OCI-LY1 (cell line): Measurements from ENCODE around the gene OR1J1.

Source experiments
- H2AFZ ChIP-seq: fragments of 200-600 bp; sonication (generic), shearing (Covaris generic); 2 replicates; pipeline ENCODE4 v1.6.0; 2014; ENCODE audit warnings: antibody characterized with exemption, mild to moderate bottlenecking, low read length
- H3F3A ChIP-seq: fragments of 200-600 bp; sonication (generic), shearing (Covaris generic); 2 replicates; pipeline ENCODE4 v1.6.0; 2014; ENCODE audit warnings: mild to moderate bottlenecking, antibody characterized with exemption, low read length, moderate library complexity; ENCODE audit not compliant: insufficient read depth
- H3K27ac ChIP-seq: fragments of 200-600 bp; sonication (generic); 2 replicates; pipeline ENCODE4 v1.5.1; 2014; ENCODE audit warnings: low read length, mixed run types, mild to moderate bottlenecking, low read depth; ENCODE audit not compliant: poor library complexity, severe bottlenecking
- H3K27me3 ChIP-seq: fragments of 200-600 bp; sonication (generic); 2 replicates; pipeline ENCODE4 v1.6.0; 2014; ENCODE audit warnings: antibody characterized with exemption, mild to moderate bottlenecking, low read length, moderate library complexity; ENCODE audit not compliant: insufficient read depth
- H3K36me3 ChIP-seq: fragments of 200-600 bp; sonication (generic); 2 replicates; pipeline ENCODE4 v1.6.1; 2014; ENCODE audit warnings: mild to moderate bottlenecking, antibody characterized with exemption, low read length, moderate library complexity, mixed read lengths; ENCODE audit not compliant: insufficient read depth
- H3K4me1 ChIP-seq: fragments of 200-600 bp; sonication (generic); 2 replicates; pipeline ENCODE4 v1.5.1; 2014; ENCODE audit warnings: mild to moderate bottlenecking, low read length, moderate library complexity; ENCODE audit not compliant: insufficient read depth, severe bottlenecking
- H3K4me2 ChIP-seq: fragments of 200-600 bp; sonication (generic), shearing (Covaris generic); 2 replicates; pipeline ENCODE4 v1.6.1; 2014; ENCODE audit warnings: low read length
- H3K4me3 ChIP-seq: fragments of 200-600 bp; sonication (generic); 2 replicates; pipeline ENCODE4 v1.5.1; 2014; ENCODE audit warnings: low read length, low read depth, mild to moderate bottlenecking, mixed read lengths; ENCODE audit not compliant: poor library complexity, severe bottlenecking
- H3K79me2 ChIP-seq: fragments of 200-600 bp; shearing (Covaris generic); 2 replicates; pipeline ENCODE4 v1.6.1; 2016; ENCODE audit warnings: mixed run types, low read length, mixed read lengths; ENCODE audit not compliant: insufficient read depth
- H3K9ac ChIP-seq: fragments of 200-600 bp; sonication (generic), shearing (Covaris generic); 2 replicates; pipeline ENCODE4 v1.6.1; 2014; ENCODE audit warnings: mild to moderate bottlenecking, low read length, mixed read lengths
- H3K9me2 ChIP-seq: fragments of 200-600 bp; sonication (generic), shearing (Covaris generic); 2 replicates; pipeline ENCODE4 v1.6.1; 2014; ENCODE audit warnings: low read depth, mild to moderate bottlenecking, low read length, mixed read lengths
- H3K9me3 ChIP-seq: fragments of 200-600 bp; shearing (Covaris generic); 2 replicates; pipeline ENCODE4 v1.6.1; 2014; ENCODE audit warnings: low read length, mixed read lengths
- H4K20me1 ChIP-seq: fragments of 200-600 bp; sonication (generic), shearing (Covaris generic); 2 replicates; pipeline ENCODE4 v1.6.0; 2016; ENCODE audit warnings: mild to moderate bottlenecking, low read length; ENCODE audit not compliant: insufficient read depth
- EZH2 ChIP-seq: fragments of 200-600 bp; sonication (generic), shearing (Covaris generic); IDR thresholded peaks from 2 replicates; pipeline ENCODE4 v1.8.0; 2017; ENCODE audit warnings: borderline replicate concordance, mixed run types, mild to moderate bottlenecking, antibody characterized with exemption, low read length, moderate library complexity, mixed read lengths
- TF ChIP-seq, protein P1 (sequence below): fragments of 200-600 bp; sonication (generic), shearing (Covaris generic); IDR thresholded peaks from 2 replicates; pipeline ENCODE4 v1.5.1; 2017; ENCODE audit warnings: mild to moderate bottlenecking, antibody characterized with exemption, low read length, moderate library complexity, mixed read lengths

The OR1J1 gene

DNA sequence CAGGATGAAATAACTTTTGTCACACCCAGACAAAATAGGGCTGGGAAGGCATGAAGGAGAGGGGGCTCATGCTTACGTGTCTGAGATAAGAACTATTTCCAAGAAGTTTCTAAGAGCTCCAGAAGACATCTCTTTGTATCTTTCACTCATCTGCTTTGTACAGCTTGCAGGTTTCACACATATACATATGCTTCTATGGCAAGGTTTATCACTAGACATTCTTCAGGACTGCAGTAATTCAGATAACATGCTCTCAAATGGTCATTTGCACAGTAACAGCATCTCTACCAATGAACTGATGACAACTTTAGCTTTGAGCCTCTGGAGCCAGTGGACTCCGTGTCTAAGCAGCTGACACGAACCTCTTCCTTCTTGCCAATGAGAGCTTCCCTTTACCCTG is 3.2 kb downstream of the OR1J1 start:
- Histone ChIP-seq H3K27me3 (no peaks in the 10 kb centered on the region), H3K9ac (no peak overlapping the region), H4K20me1 (no peaks in the 10 kb centered on the region), H2AFZ (no peak overlapping the region), H3K4me2 (no peak overlapping the region), H3F3A (no peaks in the 10 kb centered on the region), H3K4me1 (no peaks in the 10 kb centered on the region), H3K9me2 (no peaks in the 10 kb centered on the region), H3K79me2 (no peaks in the 10 kb centered on the region), H3K4me3 (no peak overlapping the region), H3K9me3 (no peaks in the 10 kb centered on the region), H3K27ac (no peak overlapping the region), H3K36me3 (no peaks in the 10 kb centered on the region)
- TF ChIP-seq EZH2 = no peak
- TF ChIP-seq, protein P1, sequence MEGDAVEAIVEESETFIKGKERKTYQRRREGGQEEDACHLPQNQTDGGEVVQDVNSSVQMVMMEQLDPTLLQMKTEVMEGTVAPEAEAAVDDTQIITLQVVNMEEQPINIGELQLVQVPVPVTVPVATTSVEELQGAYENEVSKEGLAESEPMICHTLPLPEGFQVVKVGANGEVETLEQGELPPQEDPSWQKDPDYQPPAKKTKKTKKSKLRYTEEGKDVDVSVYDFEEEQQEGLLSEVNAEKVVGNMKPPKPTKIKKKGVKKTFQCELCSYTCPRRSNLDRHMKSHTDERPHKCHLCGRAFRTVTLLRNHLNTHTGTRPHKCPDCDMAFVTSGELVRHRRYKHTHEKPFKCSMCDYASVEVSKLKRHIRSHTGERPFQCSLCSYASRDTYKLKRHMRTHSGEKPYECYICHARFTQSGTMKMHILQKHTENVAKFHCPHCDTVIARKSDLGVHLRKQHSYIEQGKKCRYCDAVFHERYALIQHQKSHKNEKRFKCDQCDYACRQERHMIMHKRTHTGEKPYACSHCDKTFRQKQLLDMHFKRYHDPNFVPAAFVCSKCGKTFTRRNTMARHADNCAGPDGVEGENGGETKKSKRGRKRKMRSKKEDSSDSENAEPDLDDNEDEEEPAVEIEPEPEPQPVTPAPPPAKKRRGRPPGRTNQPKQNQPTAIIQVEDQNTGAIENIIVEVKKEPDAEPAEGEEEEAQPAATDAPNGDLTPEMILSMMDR = no peak

DNA sequence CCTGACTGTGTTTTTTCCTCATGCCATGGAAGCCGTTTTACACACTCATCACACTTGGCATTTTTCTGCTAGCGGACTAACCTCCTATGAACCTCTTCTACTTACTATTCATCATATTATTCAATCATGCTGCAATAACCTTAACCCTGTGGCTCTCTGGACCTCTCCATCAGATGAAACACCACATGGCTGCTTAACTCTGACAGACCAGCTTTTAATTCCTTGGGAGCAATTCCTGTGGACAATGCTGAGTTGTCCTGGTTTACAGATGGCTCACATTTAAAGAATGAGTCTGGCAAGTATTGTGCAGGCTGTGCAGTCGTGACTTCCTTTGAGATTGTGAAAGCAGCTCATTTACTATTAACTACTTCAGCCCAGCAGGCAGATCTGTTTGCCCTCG is 9.0 kb downstream of the OR1J1 start:
- no peak for TF ChIP-seq EZH2
- TF ChIP-seq, protein P1 = no peak
- no peak overlapping the region for H3K27ac ChIP-seq

DNA sequence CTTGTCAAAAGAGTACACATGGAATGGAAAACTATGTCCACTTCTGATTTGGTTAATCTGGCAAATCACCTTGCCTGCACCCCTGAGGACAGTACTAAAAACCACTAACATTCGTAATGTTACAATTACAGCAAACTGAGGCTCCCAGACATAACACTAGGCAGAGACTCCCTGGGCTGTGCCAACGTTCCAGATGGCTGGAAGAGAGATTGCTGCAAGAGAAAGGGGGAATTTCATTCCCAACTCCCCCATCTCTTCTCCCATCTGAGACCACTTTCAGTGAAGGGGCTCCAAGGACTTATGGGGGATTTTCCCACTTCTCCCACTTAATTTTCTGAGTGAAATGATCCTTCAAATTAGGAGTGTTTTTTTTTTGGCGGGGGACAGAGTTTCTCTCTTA is 11.3 kb downstream of the OR1J1 start:
- no peak for TF ChIP-seq EZH2
- TF ChIP-seq, protein P1 = no peak
- Histone ChIP-seq H4K20me1 (no peaks in the 10 kb centered on the region), H3K27me3 (no peaks in the 10 kb centered on the region), H3K4me3 (no peak overlapping the region), H3K9me3 (no peaks in the 10 kb centered on the region), H3K9ac (no peak overlapping the region), H2AFZ (no peak overlapping the region), H3K27ac (no peak overlapping the region), H3K4me1 (peaks cover 10% of the 10 kb centered on the region), H3K79me2 (no peaks in the 10 kb centered on the region), H3K9me2 (no peaks in the 10 kb centered on the region), H3K4me2 (no peak overlapping the region), H3F3A (no peaks in the 10 kb centered on the region), H3K36me3 (no peaks in the 10 kb centered on the region)

More for the DNA sequence above, 9.0 kb downstream of the OR1J1 start:
- H3K9ac ChIP-seq = no peak overlapping the region
- no peaks in the 10 kb centered on the region for H3K27me3 ChIP-seq
- H3K9me3 ChIP-seq = no peaks in the 10 kb centered on the region
- H2AFZ ChIP-seq = no peak overlapping the region
- H4K20me1 ChIP-seq = no peaks in the 10 kb centered on the region
- peaks cover 10% of the 10 kb centered on the region for H3K4me1 ChIP-seq
- no peaks in the 10 kb centered on the region for H3K9me2 ChIP-seq
- H3K36me3 ChIP-seq = no peaks in the 10 kb centered on the region
- no peak overlapping the region for H3K4me3 ChIP-seq
- no peak overlapping the region for H3K4me2 ChIP-seq
- no peaks in the 10 kb centered on the region for H3F3A ChIP-seq
- H3K79me2 ChIP-seq = no peaks in the 10 kb centered on the region
